ENCODE results near the gene PRKRIP1. TPM values are rescaled to one million over a fixed set of nuclear protein-coding genes. Genes with fewer than 3 reads are reported as not detected.

The PRKRIP1 gene
- polyA plus RNA-seq, 1 experiment: 13.1 TPM

DNA sequence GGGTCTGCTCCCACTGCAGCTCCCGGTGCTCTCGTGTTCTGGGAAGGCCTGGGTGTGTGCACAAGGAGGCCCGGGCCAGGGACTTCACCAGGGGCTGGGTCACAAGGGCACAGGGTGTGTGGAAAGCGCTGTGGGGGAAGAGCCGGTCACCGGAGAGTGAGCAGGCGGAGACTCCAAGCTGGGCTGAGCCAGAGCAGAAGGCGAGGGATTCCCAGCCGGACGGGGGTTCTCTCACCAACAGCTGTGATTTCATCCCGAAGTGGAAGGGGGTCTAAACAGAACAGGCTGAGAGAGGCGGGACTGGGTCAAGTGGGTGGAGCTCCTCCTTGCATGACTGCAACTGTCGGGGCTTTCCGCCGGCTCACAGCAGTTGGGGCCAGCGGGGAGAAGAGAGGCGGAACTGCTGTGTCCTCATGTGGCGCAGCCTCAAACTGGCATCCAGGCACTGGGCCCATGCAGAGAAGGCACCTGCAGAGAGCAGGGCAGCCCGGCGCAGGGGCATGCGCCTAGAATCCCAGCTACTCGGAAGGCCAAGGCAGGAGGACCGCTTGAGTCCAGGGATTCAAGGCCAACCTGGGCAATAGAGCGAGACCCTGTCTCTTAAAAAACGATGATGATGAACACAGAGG is 29.6 kb downstream of the PRKRIP1 start:
- DNase-seq (ENCODE audit: low read depth, low spot score): no peak
- Histone ChIP-seq H3K27ac (ENCODE audit: low read depth, low read length) (no peak overlapping the region), H3K9me3 (ENCODE audit: control insufficient read depth, insufficient read depth, low read length) (no peaks in the 10 kb centered on the region; the same call in 1 of the 2 replicates), H3K27me3 (ENCODE audit: control insufficient read depth, insufficient read depth, low read length) (no peaks in the 10 kb centered on the region), H3K4me3 (ENCODE audit: low read depth, low read length) (no peak overlapping the region)
- ChIA-PET POLR2A (no interaction called here), CTCF (no interaction called here)
- TF ChIP-seq, protein P1, sequence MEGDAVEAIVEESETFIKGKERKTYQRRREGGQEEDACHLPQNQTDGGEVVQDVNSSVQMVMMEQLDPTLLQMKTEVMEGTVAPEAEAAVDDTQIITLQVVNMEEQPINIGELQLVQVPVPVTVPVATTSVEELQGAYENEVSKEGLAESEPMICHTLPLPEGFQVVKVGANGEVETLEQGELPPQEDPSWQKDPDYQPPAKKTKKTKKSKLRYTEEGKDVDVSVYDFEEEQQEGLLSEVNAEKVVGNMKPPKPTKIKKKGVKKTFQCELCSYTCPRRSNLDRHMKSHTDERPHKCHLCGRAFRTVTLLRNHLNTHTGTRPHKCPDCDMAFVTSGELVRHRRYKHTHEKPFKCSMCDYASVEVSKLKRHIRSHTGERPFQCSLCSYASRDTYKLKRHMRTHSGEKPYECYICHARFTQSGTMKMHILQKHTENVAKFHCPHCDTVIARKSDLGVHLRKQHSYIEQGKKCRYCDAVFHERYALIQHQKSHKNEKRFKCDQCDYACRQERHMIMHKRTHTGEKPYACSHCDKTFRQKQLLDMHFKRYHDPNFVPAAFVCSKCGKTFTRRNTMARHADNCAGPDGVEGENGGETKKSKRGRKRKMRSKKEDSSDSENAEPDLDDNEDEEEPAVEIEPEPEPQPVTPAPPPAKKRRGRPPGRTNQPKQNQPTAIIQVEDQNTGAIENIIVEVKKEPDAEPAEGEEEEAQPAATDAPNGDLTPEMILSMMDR (IDR thresholded peaks at IDR 0.05; ENCODE audit: low read depth, low read length): no peak

DNA sequence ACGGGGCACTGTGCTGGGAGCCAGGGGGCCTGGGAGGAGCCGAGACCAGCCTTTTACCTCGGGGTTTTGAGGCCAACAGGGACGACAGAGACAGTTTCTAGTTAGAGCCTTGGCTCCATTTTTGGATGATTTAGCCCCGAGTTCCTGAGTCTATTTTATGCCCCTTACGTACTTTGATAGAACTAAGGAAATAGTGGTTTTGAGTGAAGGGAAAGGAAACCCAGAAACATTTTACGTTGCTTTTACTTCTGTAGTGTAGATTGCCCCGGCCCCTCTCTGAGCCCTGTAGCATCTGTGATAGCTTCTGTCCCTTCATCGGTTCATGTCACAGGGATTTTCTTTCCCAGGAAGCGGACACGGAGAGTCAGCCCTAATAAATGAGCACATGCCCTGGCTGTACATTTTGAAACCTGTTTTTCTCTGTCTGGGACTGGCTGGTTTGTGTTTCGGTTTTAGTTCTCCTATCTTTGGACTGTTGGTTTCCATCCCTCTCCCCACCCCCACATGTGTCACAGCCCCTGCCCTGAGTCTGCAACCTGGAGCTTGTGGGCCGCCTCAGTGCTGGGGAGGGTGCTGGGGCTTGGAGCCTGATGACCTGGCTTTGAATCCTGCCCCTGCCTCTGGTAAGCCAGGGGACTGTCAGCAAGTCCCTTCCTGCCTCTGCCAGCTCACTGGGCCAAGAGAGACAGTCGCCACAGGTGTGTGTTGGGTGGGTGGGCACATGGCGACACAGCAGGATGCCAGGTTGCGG is 30.3 kb downstream of the PRKRIP1 start:
- Histone ChIP-seq H3K27ac (ENCODE audit: low read depth, low read length) (no peak overlapping the region), H3K27me3 (ENCODE audit: control insufficient read depth, insufficient read depth, low read length) (no peaks in the 10 kb centered on the region), H3K9me3 (ENCODE audit: control insufficient read depth, insufficient read depth, low read length) (no peaks in the 10 kb centered on the region; the same call in 1 of the 2 replicates), H3K4me3 (ENCODE audit: low read depth, low read length) (no peak overlapping the region)
- DNase-seq (ENCODE audit: low read depth, low spot score): no peak
- TF ChIP-seq, protein P1 (IDR thresholded peaks at IDR 0.05; ENCODE audit: low read depth, low read length): no peak
- POLR2A ChIA-PET: no interaction called here
- CTCF ChIA-PET: no interaction called here

DNA sequence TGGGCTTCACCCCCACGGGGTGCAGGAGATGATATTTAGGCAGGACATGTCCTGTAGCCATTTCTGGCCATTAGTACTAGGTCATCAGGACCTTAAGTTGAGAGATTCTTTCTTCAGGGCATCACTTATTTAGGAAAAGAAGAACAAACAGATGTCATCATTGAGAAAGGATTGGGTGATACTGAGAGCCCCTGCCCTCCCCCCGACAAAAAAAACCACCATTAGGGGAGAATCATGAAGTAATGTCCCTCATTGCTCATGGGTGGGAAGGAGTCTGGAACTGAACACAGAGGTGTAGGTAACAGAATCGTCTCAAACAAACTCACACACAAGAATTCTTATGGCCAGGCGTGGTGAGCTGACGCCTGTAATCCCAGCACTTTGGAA is 30.8 kb downstream of the PRKRIP1 start:
- H3K27me3 ChIP-seq (ENCODE audit: control insufficient read depth, insufficient read depth, low read length): no peaks in the 10 kb centered on the region
- no peak overlapping the region for H3K4me3 ChIP-seq (ENCODE audit: low read depth, low read length)
- no peak for DNase-seq (ENCODE audit: low read depth, low spot score)
- ChIA-PET CTCF (no interaction called here), POLR2A (no interaction called here)
- TF ChIP-seq, protein P1 (IDR thresholded peaks at IDR 0.05; ENCODE audit: low read depth, low read length): no peak
- no peak overlapping the region for H3K27ac ChIP-seq (ENCODE audit: low read depth, low read length)
- H3K9me3 ChIP-seq (ENCODE audit: control insufficient read depth, insufficient read depth, low read length): no peaks in the 10 kb centered on the region; the same call in 1 of the 2 replicates

DNA sequence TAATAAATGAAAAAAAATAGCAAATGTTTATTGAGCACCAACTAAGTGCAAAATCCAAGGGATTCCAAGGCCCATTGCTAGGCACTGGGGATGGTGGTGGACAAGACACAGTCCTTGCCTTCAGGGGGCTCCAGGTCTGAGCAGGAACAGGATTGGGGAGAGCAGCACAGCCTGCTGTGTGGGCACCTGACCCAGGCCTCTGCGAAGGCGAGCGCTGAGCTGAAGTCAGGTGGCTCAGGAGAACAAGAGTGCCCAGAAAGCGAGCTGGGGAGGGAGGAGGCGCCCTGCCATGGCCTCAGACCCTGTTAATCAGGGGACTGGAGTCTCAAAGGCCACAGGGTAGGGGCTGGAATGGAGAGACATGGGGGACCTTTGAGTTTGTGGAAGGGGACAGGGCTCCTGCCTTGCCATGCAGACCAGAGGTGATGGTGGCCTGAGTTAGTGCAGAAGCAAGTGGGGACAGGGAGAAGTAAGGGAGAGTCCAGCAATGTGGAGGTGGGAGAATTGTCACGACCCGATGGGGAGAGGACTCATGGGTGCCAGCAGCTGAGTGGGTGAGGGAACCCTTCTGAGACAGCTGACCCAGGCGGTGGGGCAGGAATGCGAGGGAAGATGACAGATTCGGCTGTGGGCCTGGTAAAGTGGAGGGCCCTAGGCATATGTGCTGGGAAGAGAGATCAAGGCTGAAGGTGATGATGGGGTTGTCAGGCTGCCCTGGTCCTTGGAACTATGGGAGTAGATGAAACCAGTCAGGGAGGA is 33.2 kb downstream of the PRKRIP1 start:
- TF ChIP-seq, protein P1 (IDR thresholded peaks at IDR 0.05; ENCODE audit: low read depth, low read length): no peak
- Histone ChIP-seq H3K27ac (ENCODE audit: low read depth, low read length) (no peak overlapping the region), H3K9me3 (ENCODE audit: control insufficient read depth, insufficient read depth, low read length) (no peaks in the 10 kb centered on the region; the same call in 1 of the 2 replicates), H3K27me3 (ENCODE audit: control insufficient read depth, insufficient read depth, low read length) (no peaks in the 10 kb centered on the region), H3K4me3 (ENCODE audit: low read depth, low read length) (no peak overlapping the region)
- no peak for DNase-seq (ENCODE audit: low read depth, low spot score)
- CTCF ChIA-PET: no interaction called here
- POLR2A ChIA-PET: no interaction called here

All from AG04450 (cell line).